SK-N-SH treated with all-trans-retinoic acid at 6 μM for 48 hours (cell line): ENCODE results near the gene METTL26.

Source experiments
- CSDC2 ChIP-seq: fragments of 250-450 bp; sonication (Bioruptor Pico); IDR thresholded peaks from 2 replicates; pipeline ENCODE4 v1.5.0; 2020; ENCODE audit warnings: mild to moderate bottlenecking, moderate library complexity
- TCF4 ChIP-seq: fragments of 250-450 bp; sonication (Bioruptor Pico); IDR thresholded peaks from 2 replicates; pipeline ENCODE4 v1.8.0; 2021; ENCODE audit warnings: mild to moderate bottlenecking, moderate library complexity, borderline replicate concordance
- TOX ChIP-seq: fragments of 250-450 bp; sonication (Bioruptor Pico); IDR thresholded peaks from 2 replicates; pipeline ENCODE4 v1.8.0; 2021; ENCODE audit warnings: mild to moderate bottlenecking, moderate library complexity, borderline replicate concordance
- ZFP3 ChIP-seq: fragments of 250-450 bp; sonication (Bioruptor Pico); IDR thresholded peaks from 2 replicates; pipeline ENCODE4 v1.5.0; 2020; ENCODE audit warnings: mild to moderate bottlenecking, moderate library complexity

DNA sequence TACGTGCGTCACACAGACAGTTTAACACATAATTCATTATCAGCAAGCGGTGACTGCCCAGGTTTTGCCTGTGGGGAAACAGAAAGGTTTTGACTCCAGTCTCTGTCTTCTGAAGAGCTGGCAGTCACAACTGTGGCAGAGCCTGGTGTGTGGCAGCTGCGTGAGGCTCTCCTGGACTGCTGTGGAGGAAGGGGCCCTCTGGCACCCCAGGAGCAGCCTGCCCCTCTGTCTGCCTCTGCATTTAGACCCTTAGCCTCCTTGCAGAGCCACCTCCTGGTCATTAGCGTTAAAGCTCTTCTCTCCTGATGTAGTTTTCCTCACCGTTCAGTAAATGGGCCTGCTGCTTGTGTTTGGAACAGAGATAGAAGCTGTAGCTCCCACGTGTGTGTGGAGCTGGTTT, 35.3 kb downstream of the METTL26 start:
- TF ChIP-seq TCF4 (CRISPR knock-in tag) (no peak), CSDC2 (CRISPR knock-in tag) (no peak), ZFP3 (CRISPR knock-in tag) (no peak), TOX (CRISPR knock-in tag) (no peak)
